Ishikawa (cell line): ENCODE data around the gene PARVB.

Source experiments
- NFIC ChIP-seq: IDR thresholded peaks from 2 replicates; pipeline ENCODE4 v1.6.1; 2012
- TCF12 ChIP-seq: IDR thresholded peaks from 2 replicates; pipeline ENCODE4 v1.6.1; 2012; ENCODE audit warnings: low read depth
- USF1 ChIP-seq: IDR thresholded peaks from 2 replicates; pipeline ENCODE4 v1.6.1; 2012
- TF ChIP-seq, protein P1 (sequence below): IDR thresholded peaks from 2 replicates; pipeline ENCODE4 v1.6.1; 2012

DNA sequence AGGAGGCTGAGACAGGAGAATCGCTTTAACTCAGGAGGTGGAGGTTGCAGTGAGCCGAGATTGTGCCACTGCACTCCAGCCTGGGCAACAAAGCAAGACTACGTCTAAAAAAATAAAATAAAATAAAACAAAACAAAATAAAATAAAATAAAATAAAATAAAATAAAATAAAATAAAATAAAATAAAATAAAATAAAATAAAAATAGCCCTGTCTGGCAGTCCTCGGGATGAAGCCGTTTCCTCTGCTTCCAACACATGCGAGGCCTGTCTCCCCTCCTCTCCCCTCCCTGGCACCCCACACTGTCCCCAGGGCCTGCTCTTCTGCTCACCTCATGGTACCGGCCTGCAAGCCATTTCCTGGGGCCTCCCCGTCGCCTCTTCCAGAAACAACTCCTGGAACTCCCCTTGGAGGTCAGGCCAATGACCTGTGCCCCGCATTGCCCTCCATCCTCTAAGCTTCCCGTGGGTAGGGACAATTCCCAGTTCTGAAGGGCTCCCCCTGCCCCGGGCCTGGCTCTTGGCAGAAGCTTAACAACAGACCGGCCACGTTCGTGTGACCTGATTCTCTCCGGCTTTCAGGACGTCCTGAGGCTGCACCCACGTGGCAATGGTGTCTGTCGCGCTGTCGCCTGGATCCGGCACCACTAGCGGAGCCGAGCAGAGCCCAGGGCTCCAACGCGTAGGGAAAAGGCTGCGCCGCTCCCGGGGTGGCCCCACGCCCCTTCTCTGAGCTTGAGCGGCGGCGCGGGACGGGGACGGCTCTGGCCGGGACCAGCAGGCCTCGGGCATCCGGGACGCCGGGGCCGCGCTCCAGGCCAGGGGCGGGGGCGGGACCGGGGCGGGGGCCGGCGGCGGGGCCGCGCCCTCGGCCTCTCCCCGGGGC, 456 bp upstream of the PARVB start:
- TF ChIP-seq TCF12 (no peak), NFIC (no peak), USF1 (no peak)
- TF ChIP-seq, protein P1, sequence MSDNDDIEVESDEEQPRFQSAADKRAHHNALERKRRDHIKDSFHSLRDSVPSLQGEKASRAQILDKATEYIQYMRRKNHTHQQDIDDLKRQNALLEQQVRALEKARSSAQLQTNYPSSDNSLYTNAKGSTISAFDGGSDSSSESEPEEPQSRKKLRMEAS = peak; percentile 94
